HG02571 (cell line): ENCODE data around the gene ZDHHC14.

Source experiments
- ATAC-seq: cut with Tn5 transposase; IDR thresholded peaks from one replicate; pipeline ENCODE4 v1.9.1; 2021; ENCODE audit warnings: mild to moderate bottlenecking, moderate library complexity; ENCODE audit not compliant: unreplicated experiment

The ZDHHC14 gene

DNA sequence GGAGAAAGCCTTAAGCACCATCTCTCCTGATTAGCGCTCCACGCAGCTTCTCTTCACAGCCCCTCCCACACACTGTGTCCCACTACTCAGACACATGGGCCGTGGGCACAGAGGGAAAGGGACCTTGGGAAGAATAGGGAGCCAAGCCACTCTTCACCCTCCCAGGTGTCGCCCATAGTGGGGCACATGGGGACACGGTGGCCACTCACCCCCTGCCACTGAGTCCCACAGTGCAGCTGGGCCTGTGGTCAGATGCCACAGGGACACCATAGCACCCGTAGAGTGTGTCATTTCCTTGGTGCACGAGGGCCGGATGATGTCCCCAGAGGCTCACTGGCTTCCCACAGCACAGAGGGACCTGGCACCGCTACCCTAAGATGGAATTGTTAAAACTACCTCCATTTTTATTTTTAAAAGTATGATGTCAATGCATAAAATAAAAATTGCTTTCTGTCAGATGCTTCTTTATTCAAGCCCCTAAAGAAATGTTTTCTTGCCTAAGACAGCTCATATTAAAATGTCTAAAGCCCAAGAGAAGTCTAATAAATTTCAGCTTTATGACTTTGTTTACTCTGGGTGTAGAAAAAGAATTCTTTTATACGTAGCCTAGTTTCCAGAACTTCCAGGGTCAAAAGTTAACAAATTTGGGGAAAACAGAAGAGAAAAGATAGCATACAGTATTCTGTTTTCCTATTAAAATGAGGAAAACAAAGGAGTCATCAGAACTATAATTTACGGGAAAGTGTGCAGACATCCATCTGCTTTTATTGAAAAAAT is 251.0 kb downstream of the ZDHHC14 start:
- no peak for ATAC-seq

DNA sequence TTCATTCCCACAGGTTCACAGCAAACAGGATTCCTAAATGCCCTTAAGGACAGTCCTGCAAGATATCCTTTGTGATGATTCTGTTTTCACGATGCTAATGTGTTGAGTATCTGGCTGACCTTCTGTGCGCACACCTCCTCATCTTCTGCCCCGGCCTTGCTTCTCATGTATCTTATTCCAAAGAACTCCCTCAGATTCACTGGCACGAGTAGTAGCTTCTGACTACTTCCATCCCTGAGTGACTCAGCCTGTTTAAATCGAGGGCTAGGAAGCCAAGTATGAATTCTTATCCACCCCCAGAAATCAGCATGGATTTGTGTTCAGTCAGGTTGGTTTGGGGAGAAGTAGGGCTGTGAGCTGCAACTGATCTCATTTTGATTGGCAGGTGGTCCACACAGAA is 251.8 kb downstream of the ZDHHC14 start:
- ATAC-seq: no peak

GRCh38 chr6:157634546-157634945 is 253.6 kb downstream of the ZDHHC14 start:
- ATAC-seq: no peak

DNA sequence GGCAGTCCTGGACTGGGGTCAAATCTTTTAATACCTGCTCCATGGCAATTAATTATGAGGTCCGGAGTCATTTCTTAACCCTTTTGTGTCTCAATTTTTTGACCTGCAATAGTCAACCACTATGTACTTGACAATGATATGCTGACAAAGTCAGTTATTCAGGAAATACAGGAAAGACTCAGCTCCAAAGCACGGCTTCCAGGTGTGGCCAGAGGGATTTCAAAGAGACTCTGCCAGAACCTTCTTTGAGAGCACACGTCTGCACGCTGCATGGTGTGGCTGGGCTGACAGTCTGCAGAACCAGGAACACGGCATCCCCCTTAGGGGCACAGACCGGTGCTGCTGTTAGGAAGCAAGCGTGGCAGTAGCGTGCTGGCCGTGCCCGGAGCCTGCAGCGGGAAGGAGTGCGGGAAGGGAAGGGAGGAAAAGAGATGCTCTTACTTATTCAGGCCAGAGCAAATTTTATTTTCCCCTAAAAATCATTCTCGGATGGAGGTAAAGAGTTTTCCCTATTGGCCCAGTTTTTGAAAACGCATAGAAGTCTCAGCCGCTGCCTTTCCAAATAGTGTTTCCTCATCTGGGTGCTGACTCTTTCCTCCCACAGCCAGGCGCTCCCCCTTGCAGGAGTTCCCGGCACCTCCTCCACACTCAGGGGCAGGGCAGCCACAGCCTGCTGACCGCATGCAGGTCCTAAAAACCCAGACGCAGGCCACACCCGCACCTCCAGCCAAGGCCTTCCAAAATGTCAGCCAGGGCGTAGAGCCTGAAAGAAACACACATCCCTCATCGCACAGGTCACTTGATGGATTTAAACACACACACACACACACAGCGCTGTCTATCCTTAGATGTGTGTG is 254.6 kb downstream of the ZDHHC14 start:
- ATAC-seq: no peak

- ATAC-seq: no peak
Observed at GRCh38 chr6:157637516-157637915, 256.5 kb downstream of the ZDHHC14 start.

DNA sequence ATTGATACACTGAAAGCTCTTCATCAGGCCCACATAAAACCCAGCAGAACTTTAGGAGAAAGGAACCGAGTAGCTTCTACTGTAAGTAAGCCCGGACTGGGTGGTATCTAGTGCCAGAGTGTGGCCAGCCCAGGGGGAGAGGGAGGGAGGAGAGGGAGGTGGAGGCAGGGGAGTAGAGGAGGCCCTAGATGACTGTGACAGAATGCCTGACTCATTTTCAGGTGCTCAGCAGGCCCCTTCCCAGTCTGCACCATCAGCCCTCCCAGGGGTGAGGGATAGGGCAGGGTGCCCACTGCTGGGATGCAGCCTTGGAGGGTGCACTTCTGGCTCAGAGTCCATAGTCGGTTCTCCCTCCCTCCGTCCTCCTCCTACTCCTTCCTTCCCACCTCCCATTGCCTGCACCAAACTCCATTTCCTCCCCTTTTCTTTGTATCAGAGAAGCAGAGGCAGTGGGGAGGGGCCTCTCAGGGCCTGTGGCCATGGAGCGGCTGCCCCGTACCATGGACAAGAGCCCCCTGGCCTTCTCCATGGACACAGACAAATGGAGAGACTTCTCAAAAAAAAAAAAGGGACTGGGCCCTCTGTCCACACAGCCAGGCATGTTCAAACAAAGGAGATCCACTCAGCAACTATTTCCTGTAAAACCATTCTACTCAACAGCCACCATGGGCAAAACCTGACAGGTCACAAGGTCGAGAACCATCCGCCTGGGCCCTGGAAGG is 257.1 kb downstream of the ZDHHC14 start:
- no peak for ATAC-seq

DNA sequence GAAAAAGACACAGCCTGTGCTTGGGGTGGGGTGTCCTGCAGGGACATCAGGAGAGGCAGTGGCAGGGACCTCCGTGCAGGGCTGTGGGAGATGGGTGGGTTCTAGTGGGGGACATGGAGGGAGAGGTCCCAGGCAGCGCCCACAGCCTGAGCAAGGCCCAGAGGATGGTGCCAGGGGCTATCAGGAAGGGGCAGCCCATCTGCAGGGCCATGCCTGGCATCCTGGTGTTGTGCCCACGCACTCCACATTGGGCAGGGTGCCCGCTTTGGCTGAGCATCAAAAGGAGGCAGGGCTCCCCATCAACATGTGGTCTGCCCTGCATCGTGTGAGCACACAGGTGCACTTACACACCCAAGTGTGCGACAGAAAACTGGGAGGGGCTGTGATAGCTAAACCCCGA is 257.8 kb downstream of the ZDHHC14 start:
- no peak for ATAC-seq

DNA sequence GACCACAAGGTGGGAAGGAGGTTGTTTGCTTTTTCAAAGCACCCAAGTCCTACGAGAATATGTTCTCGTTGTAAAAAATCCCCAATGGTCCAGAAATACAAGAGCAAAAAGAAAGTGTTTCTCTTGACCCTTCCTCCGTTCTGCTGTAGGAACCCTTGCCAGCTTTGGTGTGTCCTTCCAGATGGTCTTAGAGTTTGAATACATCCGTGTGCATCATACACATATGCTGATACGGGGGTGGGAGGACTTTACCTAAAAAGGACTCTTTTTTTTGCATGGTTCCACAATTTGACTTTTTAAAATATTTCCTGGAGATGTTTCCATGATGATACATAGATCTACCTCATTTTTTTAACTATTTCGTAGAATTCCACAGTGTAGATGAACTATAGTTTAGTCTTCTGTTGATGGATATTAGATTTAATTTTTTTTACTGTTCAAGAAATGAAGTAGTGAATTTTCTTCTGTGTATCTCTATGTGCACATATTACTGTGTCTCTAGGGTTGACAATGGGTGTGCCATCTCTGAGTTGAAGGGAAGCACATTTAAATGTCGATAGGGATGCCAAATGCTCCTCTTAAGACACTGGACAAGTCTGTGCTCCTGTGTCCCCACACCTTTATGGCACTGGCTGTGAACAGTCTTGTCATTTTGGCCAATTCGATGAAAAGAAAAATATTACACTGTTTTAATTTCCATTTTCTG is 259.9 kb downstream of the ZDHHC14 start:
- ATAC-seq: no peak

DNA sequence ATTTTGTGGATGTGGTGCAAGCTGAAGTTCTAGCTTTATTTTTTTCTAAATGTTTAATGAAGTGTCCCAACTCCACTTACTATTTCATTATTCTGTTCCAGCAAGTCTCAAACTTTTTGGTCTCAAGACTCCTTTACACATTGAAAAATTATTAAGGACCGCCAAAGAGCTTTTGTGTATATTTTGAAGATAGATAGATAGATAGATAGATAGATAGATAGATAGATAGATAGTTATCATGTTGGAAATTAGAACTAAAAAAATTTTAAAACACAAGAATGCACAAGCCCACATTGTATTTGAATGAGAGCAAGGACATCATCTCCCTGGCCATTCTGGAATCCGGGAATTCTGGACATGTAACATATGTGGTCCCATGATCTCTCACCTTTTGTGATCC is 260.8 kb downstream of the ZDHHC14 start:
- ATAC-seq: no peak

- no peak for ATAC-seq
Observed at GRCh38 chr6:157642736-157643135, 261.7 kb downstream of the ZDHHC14 start.

DNA sequence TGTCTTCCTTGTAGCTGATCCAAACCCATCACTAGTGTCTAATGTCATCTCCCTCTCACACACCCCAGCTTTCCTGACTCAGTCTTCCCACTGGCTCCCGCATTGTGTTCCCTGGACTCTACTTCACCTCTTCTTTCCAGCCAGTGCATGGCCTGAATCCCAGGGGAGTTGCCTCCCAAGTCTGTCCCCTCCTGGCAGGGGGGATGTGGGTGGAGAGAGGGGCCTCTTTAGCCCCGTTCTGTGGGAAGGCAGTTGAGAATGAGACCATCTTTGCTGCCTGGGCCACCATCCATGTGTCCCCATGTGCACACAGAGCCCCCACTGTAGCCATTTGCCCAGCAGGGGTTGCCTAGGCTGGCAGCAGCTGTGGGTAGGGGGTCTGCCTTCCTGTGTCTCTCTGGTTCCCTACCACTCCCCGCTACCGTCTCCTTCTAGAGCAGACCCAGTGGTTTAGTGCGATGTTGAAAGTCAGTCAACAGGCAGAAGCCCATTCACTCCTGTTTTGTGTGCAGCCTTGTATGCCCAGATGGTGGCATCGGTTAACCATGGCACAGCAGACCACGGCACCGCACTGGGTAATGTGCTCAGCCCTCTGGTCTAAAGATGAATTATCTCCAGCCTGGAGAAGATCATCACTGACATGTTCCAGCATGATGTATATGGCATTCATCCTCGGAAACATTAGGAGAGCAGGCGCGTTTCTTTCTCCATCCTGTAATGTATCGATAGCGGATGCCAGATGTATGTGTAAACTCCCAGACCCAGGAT is 263.2 kb downstream of the ZDHHC14 start:
- no peak for ATAC-seq

DNA sequence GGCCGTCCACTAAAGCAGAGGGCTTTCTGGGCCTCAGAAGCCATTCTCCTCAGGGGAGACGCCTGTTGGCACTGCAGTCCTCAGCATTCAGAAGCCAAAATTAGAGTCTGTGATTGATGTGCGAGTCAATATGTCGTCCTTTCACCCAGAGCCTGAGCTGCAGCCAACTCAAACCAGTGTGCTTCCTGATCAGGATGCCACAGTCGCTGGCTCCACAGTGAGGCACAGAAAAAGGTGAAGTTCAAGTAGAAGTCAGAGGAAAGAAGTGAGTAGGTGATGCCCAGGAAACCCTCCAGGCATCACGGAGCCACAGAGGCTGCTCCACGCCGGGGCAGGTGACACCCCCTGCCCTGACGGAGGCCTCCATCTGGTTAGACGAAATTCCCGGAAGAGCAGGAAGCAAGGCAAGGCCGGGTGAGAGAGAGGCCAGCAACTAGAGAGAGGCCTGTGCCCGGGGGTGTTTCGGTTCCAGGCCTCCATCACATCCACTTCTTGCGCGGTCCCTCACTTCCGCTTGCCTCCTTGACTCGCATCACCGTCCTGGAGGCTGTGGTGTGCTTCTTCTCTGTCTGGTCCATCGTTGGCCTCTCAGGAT is 264.3 kb downstream of the ZDHHC14 start:
- no peak for ATAC-seq

GRCh38 chr6:157646012-157646411 is 265.0 kb downstream of the ZDHHC14 start:
- no peak for ATAC-seq

- no peak for ATAC-seq
Observed at GRCh38 chr6:157647261-157647915, 266.4 kb downstream of the ZDHHC14 start.

- ATAC-seq: no peak
Observed at GRCh38 chr6:157648561-157648960, 267.6 kb downstream of the ZDHHC14 start.

GRCh38 chr6:157649311-157650260 is 268.6 kb downstream of the ZDHHC14 start:
- no peak for ATAC-seq

GRCh38 chr6:157650261-157650640 is 269.3 kb downstream of the ZDHHC14 start:
- no peak for ATAC-seq

- ATAC-seq: no peak
Observed at GRCh38 chr6:157650801-157651200, 269.8 kb downstream of the ZDHHC14 start.
